Breast epithelium (tissue), 3 donors: ENCODE results near the gene TM9SF2.

Experiments
- CTCF ChIP-seq, 3 donors: fragments of 450-650 bp; IDR thresholded peaks; one replicate each; pipeline ENCODE4 v1.5.1; 2016 to 2017; ENCODE audit warnings: antibody characterized with exemption in 3 of 3, mild to moderate bottlenecking in 3 of 3, moderate library complexity in 3 of 3
- POLR2A ChIP-seq: fragments of 450-650 bp; IDR thresholded peaks from one replicate; pipeline ENCODE4 v1.6.1; 2016; ENCODE audit warnings: antibody characterized with exemption, mild to moderate bottlenecking, moderate library complexity

GRCh38 chr13:99495466-99496183 lies 5.6 kb upstream of the TM9SF2 start:
- TF ChIP-seq CTCF (IDR thresholded peaks at IDR 0.05) (no peak), POLR2A (no peak)
